T-helper 2 cell treated with Interferon-gamma antibody and Interleukin-4, amounts not matched to agents 5 μg/mL and 100 μg/mL, for 36 hours (primary cell): Measurements from ENCODE around the gene KCNK10.
"Not testable (repeated sequence)": the region's sequence is repeated elsewhere in the genome, so short reads cannot be mapped to it uniquely, and the experiment has no call there.

Experiments
- DNase-seq: peaks from one replicate; pipeline ENCODE4 v3.0.0; 2021; ENCODE audit warnings: low spot score
- H3K27ac Mint-ChIP-seq: one replicate; pipeline ENCODE4 v1.8.0; 2021; ENCODE audit warnings: mild to moderate bottlenecking, mixed read lengths
- H3K27me3 Mint-ChIP-seq: one replicate; pipeline ENCODE4 v1.8.0; 2021; ENCODE audit warnings: low read depth, mixed read lengths
- H3K36me3 Mint-ChIP-seq: one replicate; pipeline ENCODE4 v1.8.0; 2021; ENCODE audit warnings: low read depth, mixed read lengths
- H3K4me1 Mint-ChIP-seq: one replicate; pipeline ENCODE4 v1.8.0; 2021; ENCODE audit warnings: low read depth, mixed read lengths
- H3K4me3 Mint-ChIP-seq: one replicate; pipeline ENCODE4 v1.8.0; 2022; ENCODE audit warnings: mild to moderate bottlenecking, moderate library complexity, mixed read lengths
- H3K9me3 Mint-ChIP-seq: one replicate; pipeline ENCODE4 v1.8.0; 2021; ENCODE audit warnings: mixed read lengths

Gene KCNK10

DNA sequence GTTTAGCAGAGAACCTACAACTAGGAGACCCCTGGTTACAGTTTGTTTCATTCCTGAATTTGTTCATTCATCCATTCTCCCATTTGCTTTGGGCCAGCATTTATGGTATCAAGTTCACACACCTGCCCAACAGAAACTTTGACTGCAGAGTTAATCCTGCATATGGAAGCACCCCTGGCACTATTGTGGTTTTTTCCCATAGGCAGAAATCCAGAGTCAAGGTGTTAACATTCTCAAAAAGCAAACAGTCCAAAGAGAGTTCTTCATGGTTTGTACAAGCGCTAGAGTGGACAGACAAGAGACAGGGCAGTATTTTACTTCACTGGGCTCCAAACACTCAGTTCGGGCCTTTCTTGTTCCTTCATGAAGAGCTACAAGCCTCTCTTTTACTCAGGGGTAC, 51.9 kb downstream of the KCNK10 start:
- no peaks in the 10 kb centered on the region for H3K27me3 Mint-ChIP-seq
- no peaks in the 10 kb centered on the region for H3K4me1 Mint-ChIP-seq
- no peak overlapping the region for H3K27ac Mint-ChIP-seq
- no peak for DNase-seq
- no peaks in the 10 kb centered on the region for H3K9me3 Mint-ChIP-seq
- H3K36me3 Mint-ChIP-seq: no peaks in the 10 kb centered on the region
- H3K4me3 Mint-ChIP-seq: no peak overlapping the region

DNA sequence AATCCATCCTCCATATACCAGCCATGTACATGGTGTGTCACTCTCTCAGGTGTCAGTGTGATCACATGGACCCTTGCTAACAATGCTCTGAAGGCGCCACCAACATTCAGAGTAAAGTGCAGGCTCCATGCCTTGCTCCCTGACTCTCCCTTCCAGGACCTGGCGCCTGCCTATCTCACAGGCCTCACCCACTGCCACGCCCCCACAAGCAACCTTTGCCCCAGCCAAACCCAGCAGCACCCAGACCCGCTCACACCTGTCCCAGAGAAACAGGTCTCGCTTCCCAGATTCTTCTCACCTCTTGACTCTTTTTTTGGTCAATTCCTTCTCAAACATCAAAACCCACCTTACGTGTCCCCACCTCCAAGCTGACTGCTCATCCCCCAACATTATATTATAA, 52.3 kb downstream of the KCNK10 start:
- H3K4me1 Mint-ChIP-seq: no peaks in the 10 kb centered on the region
- no peaks in the 10 kb centered on the region for H3K27me3 Mint-ChIP-seq
- H3K36me3 Mint-ChIP-seq: no peaks in the 10 kb centered on the region
- no peak for DNase-seq
- H3K4me3 Mint-ChIP-seq: no peak overlapping the region
- no peak overlapping the region for H3K27ac Mint-ChIP-seq
- H3K9me3 Mint-ChIP-seq: no peaks in the 10 kb centered on the region

DNA sequence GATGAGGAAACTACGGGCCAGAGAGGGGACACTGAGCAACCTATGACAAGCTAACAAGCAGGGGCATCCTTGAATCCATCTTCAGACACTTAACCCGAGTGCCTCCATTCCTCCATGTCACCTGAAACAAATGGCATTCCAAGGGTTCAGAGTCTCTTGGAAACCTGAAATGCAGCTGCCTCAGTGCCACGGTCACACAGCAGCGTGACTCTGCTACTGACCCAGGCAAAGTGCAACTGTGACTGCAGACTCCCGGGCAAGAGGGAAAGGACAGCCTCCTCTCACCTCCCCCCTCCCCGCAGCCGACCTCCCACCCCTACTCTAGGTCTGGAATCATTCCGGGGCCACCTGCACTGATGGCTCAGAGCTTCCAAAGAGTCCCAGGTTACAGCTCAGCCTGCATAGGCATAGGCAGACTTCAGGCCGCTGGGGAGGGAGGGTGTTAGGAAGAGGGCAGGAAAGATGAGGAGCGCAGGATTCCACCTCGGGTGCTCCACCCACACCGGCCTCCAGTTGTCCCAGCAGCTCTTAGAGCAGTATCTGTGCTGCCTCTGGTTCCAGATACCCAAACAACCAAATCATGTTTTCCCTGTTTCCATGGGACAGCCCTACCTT, 53.2 kb downstream of the KCNK10 start:
- no peak overlapping the region for H3K27ac Mint-ChIP-seq
- DNase-seq: no peak
- no peak overlapping the region for H3K4me3 Mint-ChIP-seq
- no peaks in the 10 kb centered on the region for H3K27me3 Mint-ChIP-seq
- H3K36me3 Mint-ChIP-seq: no peaks in the 10 kb centered on the region
- H3K9me3 Mint-ChIP-seq: no peaks in the 10 kb centered on the region
- no peaks in the 10 kb centered on the region for H3K4me1 Mint-ChIP-seq

DNA sequence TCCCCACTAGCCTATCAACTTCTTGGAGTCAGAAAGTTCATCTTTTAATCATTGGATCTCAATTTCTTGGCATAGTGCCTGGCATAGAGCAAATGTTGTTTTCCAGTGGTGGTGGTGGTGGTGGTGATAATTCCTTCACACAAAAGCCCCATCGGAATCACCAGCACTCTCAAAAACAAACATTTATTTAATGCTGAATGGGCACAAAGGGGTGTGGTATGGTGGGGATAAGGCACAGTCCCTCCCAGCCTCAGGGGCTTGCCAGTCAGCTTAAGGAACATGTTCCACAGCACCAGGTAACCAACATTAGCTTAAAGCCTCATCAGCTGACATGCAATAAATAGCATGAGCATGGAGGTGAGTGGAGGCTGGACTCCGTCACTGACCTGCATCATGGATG, 56.6 kb downstream of the KCNK10 start:
- Mint-ChIP-seq H3K4me3 (no peak overlapping the region), H3K36me3 (no peaks in the 10 kb centered on the region), H3K4me1 (no peaks in the 10 kb centered on the region), H3K27ac (no peak overlapping the region), H3K9me3 (no peaks in the 10 kb centered on the region), H3K27me3 (no peaks in the 10 kb centered on the region)
- DNase-seq: no peak

DNA sequence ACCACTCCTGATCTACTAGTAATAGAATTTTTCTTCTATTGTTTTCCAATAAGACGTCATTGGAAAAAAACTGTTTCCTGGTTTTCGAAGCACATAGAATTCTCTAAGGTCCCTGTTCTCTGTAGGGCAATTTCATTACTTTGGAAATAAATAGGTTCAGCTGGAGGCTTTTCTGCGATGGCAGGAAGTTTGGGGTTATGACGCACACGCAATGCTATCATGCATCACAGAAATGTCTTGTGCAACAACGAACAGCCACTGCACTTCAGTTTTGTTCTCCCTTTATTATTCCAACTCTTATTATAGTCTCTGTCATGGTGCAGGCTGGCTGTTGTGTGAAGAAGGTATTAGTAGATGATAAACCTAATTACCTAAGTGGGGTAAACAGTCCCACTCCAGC, 59.0 kb downstream of the KCNK10 start:
- no peaks in the 10 kb centered on the region for H3K27me3 Mint-ChIP-seq
- H3K36me3 Mint-ChIP-seq: no peaks in the 10 kb centered on the region
- H3K9me3 Mint-ChIP-seq: no peaks in the 10 kb centered on the region

DNA sequence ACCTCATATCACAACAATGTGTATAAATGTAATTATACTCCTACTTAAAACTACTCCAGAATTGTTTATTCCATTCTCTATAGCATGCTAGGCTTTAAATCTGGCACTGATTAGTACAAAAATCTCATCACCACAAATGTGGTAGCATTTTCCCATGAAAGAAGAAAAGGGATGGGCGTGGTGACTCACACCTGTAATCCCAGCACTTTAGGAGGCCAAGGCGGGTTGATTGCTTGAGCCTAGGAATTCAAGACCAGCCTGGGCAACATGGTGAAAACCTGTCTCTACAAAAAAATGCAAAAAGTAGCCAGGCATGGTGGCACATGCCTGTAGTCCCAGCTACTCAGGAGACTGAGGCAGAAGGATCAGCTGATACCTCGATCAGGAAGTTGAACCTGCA, 61.8 kb downstream of the KCNK10 start:
- not testable (repeated sequence) for H3K27ac Mint-ChIP-seq, DNase-seq, H3K4me3 Mint-ChIP-seq, H3K27me3 Mint-ChIP-seq, H3K9me3 Mint-ChIP-seq, H3K4me1 Mint-ChIP-seq, H3K36me3 Mint-ChIP-seq

More for the DNA sequence above, 59.0 kb downstream of the KCNK10 start:
- no peak for DNase-seq
- H3K4me3 Mint-ChIP-seq: no peak overlapping the region
- no peak overlapping the region for H3K27ac Mint-ChIP-seq
- no peaks in the 10 kb centered on the region for H3K4me1 Mint-ChIP-seq

DNA sequence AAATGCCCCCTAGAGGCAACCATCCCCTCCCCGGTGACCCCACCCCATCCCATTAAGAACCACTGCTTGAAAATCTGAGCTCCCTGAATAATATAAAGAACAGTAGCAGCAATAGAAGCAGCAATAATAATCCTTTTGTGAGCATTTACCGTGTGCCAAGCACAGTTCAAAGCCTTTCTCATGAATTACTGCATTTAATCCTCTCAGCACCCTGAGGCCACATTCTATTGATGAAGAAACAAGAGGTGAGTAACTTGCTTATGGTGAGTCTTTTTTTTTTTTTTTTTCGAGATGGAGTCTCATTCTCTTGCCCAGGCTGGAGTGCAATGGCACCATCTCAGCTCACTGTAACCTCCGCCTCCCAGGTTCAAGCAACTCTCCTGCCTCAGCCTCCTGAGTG, 65.0 kb downstream of the KCNK10 start:
- no peaks in the 10 kb centered on the region for H3K9me3 Mint-ChIP-seq
- no peak overlapping the region for H3K4me3 Mint-ChIP-seq
- no peaks in the 10 kb centered on the region for H3K36me3 Mint-ChIP-seq
- no peak for DNase-seq
- no peaks in the 10 kb centered on the region for H3K27me3 Mint-ChIP-seq
- H3K4me1 Mint-ChIP-seq: no peaks in the 10 kb centered on the region
- no peak overlapping the region for H3K27ac Mint-ChIP-seq

DNA sequence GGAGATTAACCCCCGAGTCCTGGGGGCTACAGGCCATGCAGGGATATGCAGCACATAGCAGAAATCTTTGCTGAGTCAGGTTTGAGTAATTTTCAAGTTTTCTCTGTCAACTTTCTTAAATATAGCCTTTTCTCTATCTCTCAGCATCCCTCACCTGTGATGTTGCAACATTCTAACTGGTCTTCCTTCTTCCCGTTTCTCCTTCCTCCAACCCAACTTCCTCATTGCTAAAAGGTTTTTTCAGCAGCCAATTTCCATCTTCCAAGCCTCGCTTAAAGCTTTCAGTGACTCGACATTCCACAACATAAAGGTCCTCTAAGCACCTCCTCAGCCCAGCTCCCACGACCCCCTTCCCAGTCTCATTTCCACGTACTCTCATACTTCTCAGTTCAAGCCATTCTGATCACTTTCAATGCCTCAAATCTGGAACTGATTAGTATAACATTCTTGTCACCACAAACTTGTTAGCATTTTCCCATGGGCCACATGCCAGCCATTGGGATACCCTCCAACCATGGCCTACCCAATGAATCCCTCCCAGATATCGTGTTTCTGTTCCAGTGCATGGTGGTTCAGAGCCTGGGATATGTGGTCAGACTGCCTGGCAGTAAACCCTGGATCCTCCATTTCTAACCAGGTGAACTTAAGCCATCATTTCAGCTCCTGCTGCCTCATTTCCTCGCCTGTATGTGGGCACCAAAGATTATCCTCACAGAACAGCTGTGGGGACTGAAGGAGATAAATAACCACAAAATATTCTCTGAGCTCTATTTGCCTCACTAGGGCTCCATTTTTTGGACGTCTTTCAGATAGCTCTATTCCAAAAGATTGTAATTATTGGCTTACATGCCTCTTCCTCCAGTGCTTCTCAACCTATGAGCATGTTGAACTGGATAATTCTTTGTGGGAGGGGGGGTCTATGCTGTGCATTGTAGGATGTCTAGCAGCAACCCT, 65.8 kb downstream of the KCNK10 start:
- Mint-ChIP-seq H3K36me3 (no peaks in the 10 kb centered on the region), H3K4me1 (no peaks in the 10 kb centered on the region), H3K4me3 (no peak overlapping the region), H3K27me3 (no peaks in the 10 kb centered on the region), H3K9me3 (no peaks in the 10 kb centered on the region), H3K27ac (no peak overlapping the region)
- no peak for DNase-seq

DNA sequence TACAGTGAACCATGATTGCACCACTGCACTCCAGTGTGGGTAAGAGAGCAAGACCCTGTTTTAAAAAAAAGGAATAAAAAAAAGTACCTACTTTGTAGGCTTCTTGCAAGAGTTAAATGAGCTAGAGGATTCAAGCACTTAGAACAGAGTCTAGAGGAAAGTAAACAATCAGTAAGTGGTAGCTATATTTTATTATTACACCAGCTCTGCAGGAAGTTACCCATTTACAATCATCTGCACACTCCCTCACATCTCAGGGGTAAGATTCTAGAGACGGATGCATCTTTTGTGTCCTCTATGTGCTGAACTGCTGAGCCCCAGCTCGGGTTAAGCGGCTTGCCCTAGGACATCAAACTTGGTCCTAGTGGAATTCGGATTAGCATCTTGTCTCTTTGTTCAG, 67.3 kb downstream of the KCNK10 start:
- H3K4me3 Mint-ChIP-seq: no peak overlapping the region
- DNase-seq: no peak
- H3K27ac Mint-ChIP-seq: no peak overlapping the region
- no peaks in the 10 kb centered on the region for H3K4me1 Mint-ChIP-seq
- H3K36me3 Mint-ChIP-seq: no peaks in the 10 kb centered on the region
- H3K27me3 Mint-ChIP-seq: no peaks in the 10 kb centered on the region
- H3K9me3 Mint-ChIP-seq: no peaks in the 10 kb centered on the region

DNA sequence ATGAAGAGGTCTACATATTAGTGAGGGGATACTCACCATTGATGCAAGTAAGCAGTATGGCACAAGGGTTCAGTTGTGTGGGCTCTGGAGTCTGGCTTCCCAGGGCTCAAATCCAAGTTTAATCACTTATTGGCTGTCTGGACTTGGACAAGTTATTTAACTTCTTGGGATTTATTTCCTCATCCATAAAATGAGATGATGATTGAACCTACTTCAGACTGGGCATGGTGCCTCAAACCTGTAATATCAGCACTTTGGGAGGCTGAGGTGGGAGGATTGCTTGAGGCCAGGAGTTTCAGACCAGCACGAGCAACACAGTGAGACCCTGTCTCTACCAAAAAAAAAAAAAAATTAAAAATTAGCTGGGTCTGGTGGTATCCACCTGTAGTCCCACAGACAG, 67.9 kb downstream of the KCNK10 start:
- H3K27me3 Mint-ChIP-seq: no peaks in the 10 kb centered on the region
- H3K4me3 Mint-ChIP-seq: no peak overlapping the region
- no peaks in the 10 kb centered on the region for H3K9me3 Mint-ChIP-seq
- no peaks in the 10 kb centered on the region for H3K36me3 Mint-ChIP-seq
- no peak for DNase-seq
- no peak overlapping the region for H3K27ac Mint-ChIP-seq
- no peaks in the 10 kb centered on the region for H3K4me1 Mint-ChIP-seq

DNA sequence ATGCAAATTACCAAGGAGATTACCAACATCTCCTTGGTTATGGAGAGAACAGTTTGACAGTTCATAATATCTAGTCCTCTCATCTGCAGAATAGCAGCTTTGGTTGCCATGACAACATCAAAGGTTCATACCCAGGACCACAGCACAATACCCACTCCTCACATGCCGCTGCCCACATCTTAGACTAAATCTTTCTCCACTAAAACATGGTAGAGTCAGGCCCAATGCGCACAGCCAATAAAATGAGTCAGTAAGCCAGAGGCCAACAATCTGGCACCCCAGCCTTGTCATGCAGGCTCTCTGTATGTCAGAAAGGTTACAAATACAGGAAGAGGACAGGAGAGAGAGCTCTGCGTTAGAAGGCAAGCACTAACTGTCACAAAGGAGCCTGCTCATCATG, 70.6 kb downstream of the KCNK10 start:
- Mint-ChIP-seq H3K4me1 (no peaks in the 10 kb centered on the region), H3K4me3 (no peak overlapping the region), H3K9me3 (no peaks in the 10 kb centered on the region), H3K27ac (no peak overlapping the region), H3K27me3 (no peaks in the 10 kb centered on the region), H3K36me3 (no peaks in the 10 kb centered on the region)
- DNase-seq: no peak

DNA sequence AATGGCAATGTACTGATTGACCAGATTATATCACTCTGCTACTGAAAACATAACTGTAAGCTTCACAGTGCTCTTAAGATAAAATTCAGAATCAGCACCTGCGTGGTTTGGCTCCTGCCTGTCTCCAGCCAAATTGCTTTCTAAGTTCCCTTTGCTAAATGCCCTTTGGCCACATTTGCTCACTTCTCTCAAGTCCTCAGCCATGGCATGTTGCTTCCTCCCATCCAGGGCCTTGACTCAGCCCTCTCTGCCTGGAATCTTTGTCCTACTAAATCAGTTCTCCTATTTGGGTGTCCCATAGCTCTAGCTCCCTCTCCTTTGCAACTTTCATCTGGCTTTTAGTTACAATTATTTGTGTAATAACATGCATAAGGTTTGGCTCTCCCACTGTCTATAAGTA, 71.4 kb downstream of the KCNK10 start:
- Mint-ChIP-seq H3K9me3 (no peaks in the 10 kb centered on the region), H3K4me3 (no peak overlapping the region), H3K27me3 (no peaks in the 10 kb centered on the region), H3K4me1 (no peaks in the 10 kb centered on the region), H3K36me3 (no peaks in the 10 kb centered on the region), H3K27ac (no peak overlapping the region)
- no peak for DNase-seq

DNA sequence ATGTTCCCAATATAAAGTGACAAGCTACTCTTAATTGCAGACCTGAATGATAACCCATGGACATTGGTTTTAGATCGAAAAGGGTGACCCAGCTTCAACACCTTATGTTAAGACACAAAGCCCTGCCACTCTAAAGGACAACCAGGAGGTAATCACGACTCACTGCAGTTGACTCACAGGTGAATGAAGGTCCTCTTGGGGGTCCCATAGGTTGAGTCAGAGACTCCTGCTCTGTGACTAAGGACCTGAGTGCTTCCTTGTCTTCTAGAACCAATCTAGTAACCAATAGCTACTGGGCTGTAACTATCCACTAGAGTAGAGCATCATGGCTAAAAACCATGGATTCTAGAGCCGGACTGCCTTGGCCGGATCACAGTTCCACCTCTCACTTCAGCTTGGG, 73.8 kb downstream of the KCNK10 start:
- no peaks in the 10 kb centered on the region for H3K27me3 Mint-ChIP-seq
- no peaks in the 10 kb centered on the region for H3K4me1 Mint-ChIP-seq
- no peaks in the 10 kb centered on the region for H3K36me3 Mint-ChIP-seq
- no peaks in the 10 kb centered on the region for H3K9me3 Mint-ChIP-seq
- no peak overlapping the region for H3K27ac Mint-ChIP-seq
- no peak overlapping the region for H3K4me3 Mint-ChIP-seq
- no peak for DNase-seq

DNA sequence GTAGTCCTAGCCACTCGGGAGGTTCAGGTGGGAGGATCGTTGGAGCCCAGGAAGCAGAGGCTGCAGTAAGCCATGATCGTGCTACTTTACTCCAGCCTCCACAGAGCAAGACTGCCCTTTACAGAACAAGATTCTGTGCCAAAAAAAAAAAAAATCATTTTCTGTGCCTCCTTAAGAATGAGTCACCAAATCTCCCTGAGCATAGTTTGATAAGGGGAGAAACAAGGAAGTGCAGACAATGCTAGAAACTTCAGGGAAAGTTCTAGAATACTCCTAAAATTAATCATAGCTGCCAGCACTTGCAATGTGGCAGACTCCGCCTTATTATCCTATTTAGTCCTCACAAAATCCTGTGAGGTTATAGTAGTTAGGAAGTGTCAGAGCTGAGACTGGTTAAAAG, 74.5 kb downstream of the KCNK10 start:
- Mint-ChIP-seq H3K9me3 (no peaks in the 10 kb centered on the region), H3K27me3 (no peaks in the 10 kb centered on the region), H3K4me3 (no peak overlapping the region), H3K27ac (no peak overlapping the region), H3K4me1 (no peaks in the 10 kb centered on the region), H3K36me3 (no peaks in the 10 kb centered on the region)
- no peak for DNase-seq

DNA sequence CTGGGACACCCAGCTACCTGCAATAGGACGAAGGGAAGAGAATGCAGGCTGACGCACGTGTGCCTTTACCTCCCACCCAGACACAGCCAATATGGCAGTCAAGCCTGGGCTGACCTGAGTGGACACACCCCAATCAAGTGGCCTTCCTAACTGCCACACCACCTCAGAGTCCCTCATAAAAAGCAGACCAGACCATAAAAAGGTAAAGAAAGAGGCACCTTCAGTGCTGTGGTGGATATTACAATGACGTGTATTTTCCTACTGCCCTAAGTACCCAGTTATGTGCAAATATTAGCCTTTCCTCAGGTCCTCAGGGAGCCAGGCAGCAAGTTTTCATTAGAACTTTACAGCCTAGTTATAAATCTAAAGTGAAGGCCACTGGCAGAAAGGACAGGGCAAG, 75.8 kb downstream of the KCNK10 start:
- Mint-ChIP-seq H3K4me1 (no peaks in the 10 kb centered on the region), H3K9me3 (no peaks in the 10 kb centered on the region), H3K27ac (no peak overlapping the region), H3K4me3 (no peak overlapping the region), H3K27me3 (no peaks in the 10 kb centered on the region), H3K36me3 (no peaks in the 10 kb centered on the region)
- DNase-seq: no peak
